Measurements from ENCODE around the gene CTRB1.
"Not testable (repeated sequence)": the region's sequence is repeated elsewhere in the genome, so short reads cannot be mapped to it uniquely, and the experiment has no call there.

The CTRB1 gene

DNA sequence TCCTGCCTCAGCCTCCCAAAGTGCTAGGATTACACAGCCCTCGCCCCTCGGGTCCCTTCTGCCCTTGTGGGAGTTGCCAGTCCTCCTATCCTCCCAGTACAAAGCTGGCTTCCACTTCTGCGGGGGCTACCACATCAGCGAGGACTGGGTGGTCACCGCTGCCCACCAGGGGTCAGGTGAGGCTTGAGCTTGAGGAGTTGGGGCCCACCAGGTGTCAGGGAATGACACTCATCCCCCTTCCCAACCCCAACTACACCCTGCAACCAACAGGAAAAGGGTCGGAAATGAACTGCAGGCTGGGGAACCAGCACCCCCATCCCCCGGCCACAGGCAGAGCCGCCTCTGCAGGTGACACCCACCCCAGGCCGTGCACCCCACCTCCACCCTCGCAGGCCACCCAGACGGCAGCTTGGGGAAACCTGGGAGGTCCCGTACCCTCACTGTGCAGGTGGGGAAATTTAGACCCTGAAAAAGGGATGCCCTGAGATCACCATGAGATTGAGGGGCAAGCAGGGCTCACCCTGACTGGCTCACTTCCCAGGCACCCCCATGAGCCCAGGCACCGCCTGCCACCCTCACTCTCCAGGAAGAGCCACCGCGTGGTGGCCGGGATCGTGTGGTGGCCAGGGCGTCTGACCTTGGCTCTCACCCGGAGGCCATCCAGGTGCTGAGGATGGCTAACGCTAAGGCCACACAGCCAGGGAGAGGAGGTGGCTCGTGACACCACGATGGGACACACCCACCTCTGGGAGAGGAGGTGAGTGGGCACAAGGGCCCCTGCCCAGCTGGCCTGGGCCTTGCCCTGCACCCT is 8.0 kb downstream of the CTRB1 start:
- no peak for DNase-seq (ENCODE audit: low spot score)

- no peak for DNase-seq (ENCODE audit: low spot score)
These were observed 8.8 kb downstream of the CTRB1 start for GRCh38 chr16:75227361-75228142.

DNA sequence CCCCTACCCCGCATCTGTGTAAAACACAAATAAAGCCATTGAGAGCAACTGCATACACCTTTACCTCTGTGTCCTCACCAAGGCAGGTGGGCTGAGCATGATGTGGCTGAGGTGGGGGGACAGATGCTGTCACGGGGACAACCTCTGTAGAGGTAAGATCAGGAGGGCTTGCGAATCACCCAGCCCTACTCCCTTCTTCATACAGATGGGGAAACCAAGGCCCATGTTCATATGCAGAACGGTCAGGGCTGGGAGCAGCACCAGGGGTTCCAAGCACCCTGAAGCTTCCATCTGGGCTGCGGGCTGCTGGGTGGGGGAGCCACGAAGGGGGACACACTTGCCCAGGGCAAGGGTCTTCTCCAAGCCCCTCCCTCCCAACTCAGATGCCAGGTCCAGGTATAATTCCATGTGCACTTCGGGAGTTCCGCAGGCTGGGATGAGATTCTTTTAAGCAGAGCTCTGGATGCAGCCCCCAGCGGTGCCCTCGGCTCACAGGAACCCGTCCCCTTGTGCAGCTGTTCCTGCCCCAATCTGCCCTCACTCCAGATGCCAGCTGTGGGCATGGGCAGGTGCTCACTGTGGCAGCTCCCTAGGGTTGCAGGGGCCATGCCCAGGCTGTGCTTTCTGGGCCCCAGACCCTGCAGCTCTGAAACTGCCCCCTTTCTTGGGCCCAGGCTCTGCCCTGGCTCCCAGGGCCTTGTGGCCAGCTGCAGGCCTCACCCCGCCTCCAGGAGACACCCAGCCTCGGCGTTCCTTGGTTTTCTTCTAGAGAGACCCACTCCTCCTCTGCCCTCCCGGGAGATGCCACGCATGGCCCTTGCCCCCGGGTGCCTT is 9.6 kb downstream of the CTRB1 start:
- DNase-seq (ENCODE audit: low spot score) = no peak

GRCh38 chr16:75229172-75230031 is 10.6 kb downstream of the CTRB1 start:
- no peak for DNase-seq (ENCODE audit: low spot score)

- no peak for DNase-seq (ENCODE audit: low spot score)
These were observed 11.8 kb downstream of the CTRB1 start for GRCh38 chr16:75230471-75231110.

- DNase-seq (ENCODE audit: low spot score) = no peak
These were observed 12.8 kb downstream of the CTRB1 start for GRCh38 chr16:75231570-75231969.

- no peak for DNase-seq (ENCODE audit: low spot score)
These were observed 14.8 kb downstream of the CTRB1 start for GRCh38 chr16:75233611-75233938.

GRCh38 chr16:75234856-75235696 is 16.3 kb downstream of the CTRB1 start:
- DNase-seq (ENCODE audit: low spot score) = no peak

- DNase-seq (ENCODE audit: low spot score) = no peak
These were observed 17.0 kb downstream of the CTRB1 start for GRCh38 chr16:75235721-75236193.

- DNase-seq (ENCODE audit: low spot score) = no peak
These were observed 17.4 kb downstream of the CTRB1 start for GRCh38 chr16:75236232-75236631.

DNA sequence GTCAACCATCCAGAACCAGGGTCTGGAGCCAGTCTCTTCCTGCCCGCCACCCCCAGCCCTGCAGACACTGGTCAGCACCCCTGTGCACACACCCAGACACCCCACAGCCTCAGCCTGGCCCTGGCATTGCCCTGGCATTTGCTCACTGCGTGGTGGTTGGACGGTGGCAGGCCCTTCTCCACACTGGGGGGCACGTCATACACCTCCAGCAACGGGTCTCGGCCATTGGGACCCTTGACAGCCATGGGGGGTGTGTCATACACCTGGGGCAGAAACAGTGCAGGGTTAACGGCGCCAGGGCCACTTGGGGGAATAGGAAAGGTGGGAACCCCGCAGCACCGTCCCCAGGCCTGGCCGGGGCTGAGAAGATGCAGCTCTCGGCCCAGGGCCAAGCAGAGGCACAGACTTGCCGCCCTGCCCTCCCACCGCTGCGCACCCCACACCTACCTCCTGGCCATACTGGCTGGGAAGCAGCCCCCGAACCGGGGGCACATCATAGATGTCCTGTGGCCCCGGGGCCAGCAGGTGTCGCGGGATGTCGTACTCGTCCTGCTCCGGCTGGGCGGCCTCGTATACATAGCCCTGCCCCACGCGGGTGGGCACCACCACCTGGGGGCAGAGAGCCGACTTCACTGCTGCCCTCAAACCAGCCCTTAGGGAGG is 18.1 kb downstream of the CTRB1 start:
- no peak for DNase-seq (ENCODE audit: low spot score)

- no peak for DNase-seq (ENCODE audit: low spot score)
These were observed 18.8 kb downstream of the CTRB1 start for GRCh38 chr16:75237398-75238131.

GRCh38 chr16:75238132-75238852 is 19.5 kb downstream of the CTRB1 start:
- DNase-seq (ENCODE audit: low spot score) = no peak

GRCh38 chr16:75238853-75239541 is 20.2 kb downstream of the CTRB1 start:
- DNase-seq (ENCODE audit: low spot score) = peak; percentile 46

DNA sequence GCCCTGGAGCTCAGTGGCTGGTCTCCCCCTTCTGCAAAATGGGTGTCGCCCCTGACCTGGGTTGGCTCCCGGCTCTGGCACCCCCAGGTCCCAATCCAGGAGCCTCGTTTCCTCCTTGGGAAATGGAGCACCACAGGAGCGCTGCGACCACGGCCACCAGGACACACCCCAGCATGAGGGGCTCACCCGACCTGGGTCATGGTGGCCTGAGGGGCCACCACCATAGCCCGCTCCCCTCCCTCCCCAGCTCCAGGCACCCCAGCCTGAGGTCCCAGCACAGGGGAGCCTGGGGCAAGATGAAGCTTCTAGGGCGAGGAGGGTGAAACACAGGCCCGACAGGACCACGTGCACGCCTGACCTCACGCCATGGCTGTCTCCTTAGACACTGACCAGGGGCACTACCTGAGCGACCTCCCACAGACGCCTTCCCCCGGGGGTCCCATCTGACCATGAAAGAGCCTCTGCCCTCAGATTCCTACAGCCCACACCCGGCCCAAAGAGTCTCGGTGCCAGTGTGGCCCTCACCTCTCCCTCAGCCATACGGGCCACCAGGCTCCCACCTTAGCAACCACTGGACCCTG is 20.8 kb downstream of the CTRB1 start:
- no peak for DNase-seq (ENCODE audit: low spot score)

DNA sequence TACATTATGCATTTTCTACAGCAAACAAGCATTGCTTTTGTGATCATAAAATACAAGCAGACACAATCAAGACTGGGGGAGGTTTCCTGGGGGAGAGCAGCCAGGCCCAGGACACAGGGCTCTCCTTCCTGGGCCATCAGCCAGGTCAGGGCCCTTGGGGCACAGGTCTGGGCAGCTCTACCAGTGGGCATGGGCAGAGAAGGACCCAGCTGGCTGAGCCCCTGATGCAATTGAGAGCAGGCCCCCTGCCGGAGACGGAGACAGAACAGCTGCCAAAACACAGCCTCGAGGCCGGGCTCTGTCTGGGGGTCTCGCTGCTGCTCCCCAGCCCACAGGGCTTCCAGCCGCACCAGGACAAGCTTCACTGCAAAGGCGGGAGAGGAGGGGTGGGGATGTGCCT is 21.8 kb downstream of the CTRB1 start:
- not testable (repeated sequence) for DNase-seq (ENCODE audit: low spot score)

- DNase-seq (ENCODE audit: low spot score) = no peak
These were observed 22.6 kb downstream of the CTRB1 start for GRCh38 chr16:75241412-75241811.

Data from NAMALWA (cell line).